HG02571 (cell line): ENCODE measurements around the gene TRMO.

ENCODE experiments used
- ATAC-seq: cut with Tn5 transposase; IDR thresholded peaks from one replicate; pipeline ENCODE4 v1.9.1; 2021; ENCODE audit warnings: mild to moderate bottlenecking, moderate library complexity; ENCODE audit not compliant: unreplicated experiment

The TRMO gene

GRCh38 chr9:97938081-97938644 is 15.9 kb upstream of the TRMO start, which contains the start of gene HEMGN:
Gene HEMGN, minus strand, starts transcription at chr9:97938172. Its CDS starts 36 bp downstream, at chr9:97938136.
- no peak for ATAC-seq

GRCh38 chr9:97936998-97937397 is 14.7 kb upstream of the TRMO start:
- ATAC-seq, result no peak

- no peak for ATAC-seq
These were observed 13.0 kb upstream of the TRMO start for GRCh38 chr9:97935276-97935675.

DNA sequence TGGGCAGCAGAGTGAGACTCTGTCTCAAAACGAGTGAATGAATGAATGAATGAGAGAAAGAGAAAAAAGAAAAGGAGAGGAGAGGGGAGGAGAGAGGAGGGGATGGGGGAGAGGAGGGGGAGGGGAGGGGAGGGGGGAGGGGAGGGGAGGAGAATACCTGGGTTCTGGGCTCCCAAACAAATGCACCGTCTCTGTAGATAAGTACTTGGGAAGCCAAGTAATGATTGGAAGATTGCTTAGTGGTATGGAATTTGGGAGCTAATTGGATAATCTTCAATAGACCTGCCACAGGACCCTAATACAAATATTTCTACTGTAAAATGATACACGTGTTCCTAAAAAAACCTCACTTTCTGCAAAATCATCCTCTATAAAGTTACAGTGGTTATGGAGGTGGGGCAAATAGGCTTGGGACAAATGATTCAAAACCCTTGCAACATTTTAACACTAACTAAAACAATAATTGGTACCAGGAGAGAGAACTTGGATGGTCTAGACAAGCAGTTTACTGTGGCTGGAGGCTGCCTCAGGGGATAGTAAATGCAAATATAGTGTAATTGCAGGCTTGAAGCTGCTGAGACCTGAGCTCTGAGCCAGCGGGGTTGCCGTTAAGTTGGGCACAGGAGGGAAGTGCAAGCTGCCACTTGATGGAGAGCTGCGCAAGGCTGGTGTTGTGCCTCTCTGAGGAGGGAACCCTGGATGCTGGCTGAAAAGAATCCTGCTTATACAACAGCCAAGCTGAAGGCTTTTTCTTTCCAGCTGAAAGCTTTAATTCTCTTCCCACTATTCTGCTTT is 12.2 kb upstream of the TRMO start:
- ATAC-seq, result no peak

- no peak for ATAC-seq
These were observed 11.1 kb upstream of the TRMO start for GRCh38 chr9:97933297-97933998.

- no peak for ATAC-seq
These were observed 8.7 kb upstream of the TRMO start for GRCh38 chr9:97930972-97931371.

DNA sequence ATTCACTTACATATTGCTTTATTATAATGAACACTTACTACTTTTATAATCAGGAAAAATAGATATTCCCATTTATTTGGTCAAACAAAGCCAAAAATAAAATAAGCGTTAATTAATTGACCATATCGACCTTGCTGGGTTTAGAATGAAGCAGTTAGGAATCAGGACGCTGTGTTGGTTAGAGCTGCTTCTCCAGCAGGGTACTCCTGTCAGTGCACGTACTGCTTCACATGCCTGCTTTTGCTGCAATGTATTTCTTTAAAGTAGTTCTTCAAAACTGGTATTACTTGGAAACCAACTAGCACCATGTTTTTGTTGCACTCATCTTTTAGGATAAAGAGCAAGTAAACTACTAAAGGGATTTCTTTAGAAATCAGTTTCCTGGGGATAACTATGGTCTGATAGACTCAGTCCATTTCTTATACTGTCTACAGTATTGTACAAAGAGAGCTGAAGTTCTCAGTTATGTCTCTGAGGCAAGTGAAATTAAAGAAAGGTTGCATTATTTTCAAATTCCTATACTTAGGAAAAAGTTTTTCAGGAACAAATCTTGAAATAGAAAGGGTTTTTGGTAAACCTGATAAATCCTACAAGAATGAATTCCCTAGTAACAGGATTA is 6.8 kb upstream of the TRMO start:
- ATAC-seq, result no peak

DNA sequence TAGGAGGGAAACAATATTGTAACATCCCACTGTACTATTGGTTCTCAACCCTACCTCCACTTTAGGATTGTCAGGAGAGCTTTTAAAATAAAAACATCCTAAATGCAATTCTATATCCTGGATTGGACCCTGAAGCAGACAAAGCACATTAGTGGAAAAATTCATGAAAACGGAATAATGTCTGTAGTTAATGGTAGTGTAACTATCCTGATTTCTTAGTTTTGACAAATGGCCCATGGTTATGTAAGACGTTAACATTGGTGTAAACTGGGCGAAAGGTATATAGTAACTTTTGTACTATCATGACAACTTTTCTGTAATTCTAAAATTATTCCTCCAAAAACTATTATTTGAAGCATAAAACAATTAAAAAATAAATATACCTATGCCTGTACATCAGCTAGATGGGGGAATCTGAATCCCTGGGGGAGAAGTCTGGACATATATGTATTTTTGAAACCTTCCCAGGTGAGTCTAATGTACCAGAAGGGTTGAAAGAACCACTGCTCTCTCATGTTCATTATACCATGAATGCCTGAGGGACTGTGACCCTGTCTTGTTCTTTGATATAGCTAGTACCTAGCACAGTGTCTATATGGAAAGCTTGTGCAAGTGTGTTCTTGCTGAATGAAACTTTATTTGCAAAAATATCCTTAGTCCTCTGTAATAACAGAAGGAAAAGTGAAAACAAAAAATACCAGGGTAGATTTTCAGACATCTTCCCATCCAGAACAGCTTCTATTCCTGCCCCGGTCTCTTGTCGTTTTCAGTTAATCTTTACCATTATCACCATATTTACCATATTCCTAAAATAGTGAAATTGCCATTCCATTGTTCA is 3.4 kb upstream of the TRMO start:
- no peak for ATAC-seq

DNA sequence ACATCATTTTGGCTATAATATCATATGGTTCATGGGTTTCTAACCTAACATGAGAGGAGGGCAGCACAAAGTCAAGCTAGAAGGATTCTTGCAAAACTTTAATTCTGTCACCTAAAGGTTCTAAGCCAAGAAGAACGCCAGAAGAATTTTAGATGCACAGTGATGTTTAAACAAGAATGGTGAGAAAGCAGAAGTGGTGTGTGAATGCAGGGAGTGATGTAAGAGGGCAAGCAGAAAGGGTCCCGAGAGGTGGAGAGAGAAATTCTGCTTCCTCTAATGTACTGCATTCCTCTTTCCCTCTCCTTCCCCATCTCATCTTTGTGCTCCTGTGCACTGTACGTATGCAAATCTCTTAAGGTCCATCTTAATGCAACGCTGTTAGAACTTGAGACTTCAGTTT is 2.1 kb upstream of the TRMO start:
- no peak for ATAC-seq

- no peak for ATAC-seq
These were observed 1.3 kb upstream of the TRMO start for GRCh38 chr9:97923529-97924108.

DNA sequence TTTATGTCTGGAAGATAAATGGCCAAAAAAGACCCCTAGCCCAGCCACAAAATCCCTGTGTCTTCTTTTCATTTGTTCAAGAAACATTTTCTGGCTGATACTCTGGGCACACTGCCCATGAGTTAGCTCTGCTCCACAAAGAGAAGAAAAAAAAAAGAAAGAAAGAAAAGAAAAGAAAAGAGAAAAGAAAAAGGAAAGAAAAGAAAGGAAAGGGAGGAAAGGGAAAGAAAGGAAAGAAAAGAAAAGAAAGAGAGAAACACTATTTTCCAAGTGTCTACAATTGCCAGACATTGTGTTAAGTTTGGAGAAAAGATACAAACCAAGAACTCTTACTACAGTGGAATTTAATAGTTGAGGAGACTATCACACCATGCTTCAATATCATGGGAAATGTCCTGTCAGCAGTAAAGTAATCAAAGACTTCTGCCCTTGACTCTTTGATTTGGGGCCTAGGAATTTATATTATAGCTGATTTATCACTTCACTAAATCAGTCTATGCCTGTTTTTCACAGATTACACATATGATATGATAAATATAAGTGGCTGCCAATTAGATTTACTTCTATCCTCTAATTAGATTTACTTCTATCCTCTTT is 3.0 kb downstream of the TRMO start:
- no peak for ATAC-seq

GRCh38 chr9:97918611-97919010 is 3.7 kb downstream of the TRMO start:
- ATAC-seq, result no peak

DNA sequence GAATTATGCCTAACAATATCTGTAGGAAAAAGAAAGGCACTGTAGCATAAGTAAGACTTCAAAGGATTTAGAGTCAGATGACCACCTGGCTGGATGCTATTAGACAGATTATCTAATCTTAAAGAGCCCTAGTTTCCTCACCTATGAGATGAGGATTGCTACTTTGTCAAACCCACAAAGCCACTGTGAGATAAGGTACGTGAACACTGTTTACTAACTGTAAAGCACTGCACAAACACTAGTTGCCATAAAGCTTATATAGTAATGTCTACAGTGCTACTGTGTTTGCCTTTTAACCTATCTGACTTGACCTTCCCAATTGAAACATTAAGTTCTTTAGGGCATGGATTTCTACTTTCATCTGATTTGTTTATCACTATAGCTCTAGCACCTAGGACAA is 10.3 kb downstream of the TRMO start:
- ATAC-seq, result no peak

DNA sequence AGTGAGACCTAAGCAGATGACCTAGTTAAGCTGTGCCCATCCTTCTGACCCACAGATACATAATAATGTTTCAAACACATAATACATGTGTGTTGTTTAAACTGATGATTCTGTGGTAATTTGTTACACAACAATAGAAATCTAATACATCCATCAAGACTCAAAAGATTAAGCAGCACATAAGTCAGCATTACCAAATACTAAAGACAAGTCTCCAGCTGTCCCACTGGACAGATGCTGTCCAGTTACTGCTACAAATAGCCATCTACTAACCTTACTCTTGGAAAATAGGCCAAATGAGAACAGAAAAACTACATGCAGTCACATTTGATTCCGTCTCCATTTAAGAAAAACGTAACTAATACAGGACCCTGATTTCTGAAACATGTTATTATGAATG is 10.8 kb downstream of the TRMO start:
- ATAC-seq, result no peak

DNA sequence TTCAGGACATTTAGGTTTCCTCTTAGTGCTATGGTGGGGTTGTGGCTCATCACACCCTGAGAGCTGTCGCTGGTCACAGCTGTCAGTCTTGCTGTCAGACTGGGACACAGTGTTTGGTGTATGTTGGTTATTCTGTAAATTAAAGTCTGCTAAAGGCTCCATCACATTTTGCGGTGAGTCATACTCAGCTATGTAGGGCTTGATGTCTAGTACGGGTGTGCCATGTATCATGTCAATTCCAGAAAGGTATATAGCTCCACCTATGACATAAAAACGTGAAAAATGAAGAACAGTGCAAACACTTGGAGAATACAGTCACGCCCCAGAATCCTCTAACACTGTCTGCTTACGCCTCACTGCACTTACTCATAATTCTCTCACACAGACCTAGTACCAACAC is 11.9 kb downstream of the TRMO start:
- ATAC-seq, result no peak

DNA sequence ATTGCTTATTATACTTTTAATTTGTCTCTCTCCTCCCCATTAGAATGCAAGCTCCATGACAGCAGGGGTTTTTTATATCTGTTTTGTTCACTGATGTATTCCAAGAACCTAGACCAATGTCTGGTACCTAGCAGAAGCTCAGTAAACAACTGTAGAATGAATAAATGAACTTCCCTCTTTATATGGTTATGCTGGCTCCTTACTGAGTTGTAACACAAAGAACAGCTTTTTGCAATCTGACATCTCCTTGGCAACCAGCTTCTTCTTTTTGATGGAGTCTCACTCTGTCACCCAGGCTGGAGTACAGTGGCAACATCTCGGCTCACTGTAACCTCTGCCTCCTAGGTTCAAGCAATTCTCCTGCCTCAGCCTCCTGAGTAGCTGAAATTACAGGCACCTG is 13.6 kb downstream of the TRMO start:
- ATAC-seq, result no peak

DNA sequence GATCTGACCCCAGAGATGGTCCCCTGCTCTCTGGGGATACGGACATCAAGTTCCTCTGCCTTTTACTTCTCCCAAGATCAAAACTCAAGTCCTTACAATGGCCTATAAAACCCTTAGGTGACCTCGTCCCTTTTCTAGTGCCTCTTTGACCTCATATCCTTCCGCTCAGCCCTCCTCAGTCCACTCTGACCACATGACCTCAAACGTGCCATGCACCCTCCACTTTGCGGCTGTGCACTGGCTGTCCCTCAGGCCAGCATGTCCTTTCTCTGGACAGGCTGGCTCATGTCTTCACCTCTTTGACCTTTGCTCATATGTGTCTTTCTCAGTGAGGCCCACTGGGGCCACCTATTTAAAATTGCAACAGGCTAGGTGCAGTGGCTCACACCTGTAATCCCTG is 14.7 kb downstream of the TRMO start:
- ATAC-seq, result no peak

DNA sequence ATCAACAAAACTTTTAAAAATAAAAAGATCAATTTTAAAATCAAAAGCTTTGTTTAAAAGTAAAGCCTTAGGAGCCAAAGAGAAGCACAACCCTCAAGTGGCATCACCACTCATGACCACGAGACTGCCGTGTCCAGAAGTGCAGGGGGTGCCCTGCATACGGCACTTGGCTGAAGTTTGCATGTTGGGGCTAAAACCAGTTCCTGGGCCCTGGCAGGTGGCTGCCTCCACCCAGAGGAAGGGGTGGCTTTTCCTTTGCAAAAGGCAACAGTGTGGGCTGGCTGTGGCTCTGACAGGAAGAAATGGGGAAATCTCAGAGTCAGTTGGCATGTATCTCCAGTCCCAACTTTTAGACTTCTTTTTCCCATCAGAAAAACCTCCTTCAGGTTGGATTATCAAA is 15.3 kb downstream of the TRMO start:
- no peak for ATAC-seq

GRCh38 chr9:97906236-97906831 is 16.0 kb downstream of the TRMO start:
- no peak for ATAC-seq

- no peak for ATAC-seq
These were observed 17.1 kb downstream of the TRMO start for GRCh38 chr9:97905228-97905627.
